LNCaP clone FGC (cell line): ENCODE data around the gene TANC1.

Source experiments
- DNase-seq: peaks from one replicate; pipeline ENCODE4 v3.0.0-alpha.2; 2011; ENCODE audit warnings: low read depth
- H3K4me3 ChIP-seq: 2 replicates; pipeline ENCODE4 v1.5.1; 2011; ENCODE audit warnings: mild to moderate bottlenecking, low read depth, low read length, control low read depth
- TF ChIP-seq, protein P1 (sequence below): IDR thresholded peaks from 2 replicates; pipeline ENCODE4 v1.5.1; 2012; ENCODE audit warnings: mild to moderate bottlenecking; ENCODE audit not compliant: control insufficient read depth, insufficient read depth; ENCODE audit errors: extremely low read depth

Gene TANC1

GRCh38 chr2:159080641-159081040 lies 112.2 kb downstream of the TANC1 start:
- TF ChIP-seq, protein P1, sequence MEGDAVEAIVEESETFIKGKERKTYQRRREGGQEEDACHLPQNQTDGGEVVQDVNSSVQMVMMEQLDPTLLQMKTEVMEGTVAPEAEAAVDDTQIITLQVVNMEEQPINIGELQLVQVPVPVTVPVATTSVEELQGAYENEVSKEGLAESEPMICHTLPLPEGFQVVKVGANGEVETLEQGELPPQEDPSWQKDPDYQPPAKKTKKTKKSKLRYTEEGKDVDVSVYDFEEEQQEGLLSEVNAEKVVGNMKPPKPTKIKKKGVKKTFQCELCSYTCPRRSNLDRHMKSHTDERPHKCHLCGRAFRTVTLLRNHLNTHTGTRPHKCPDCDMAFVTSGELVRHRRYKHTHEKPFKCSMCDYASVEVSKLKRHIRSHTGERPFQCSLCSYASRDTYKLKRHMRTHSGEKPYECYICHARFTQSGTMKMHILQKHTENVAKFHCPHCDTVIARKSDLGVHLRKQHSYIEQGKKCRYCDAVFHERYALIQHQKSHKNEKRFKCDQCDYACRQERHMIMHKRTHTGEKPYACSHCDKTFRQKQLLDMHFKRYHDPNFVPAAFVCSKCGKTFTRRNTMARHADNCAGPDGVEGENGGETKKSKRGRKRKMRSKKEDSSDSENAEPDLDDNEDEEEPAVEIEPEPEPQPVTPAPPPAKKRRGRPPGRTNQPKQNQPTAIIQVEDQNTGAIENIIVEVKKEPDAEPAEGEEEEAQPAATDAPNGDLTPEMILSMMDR: no peak
- DNase-seq: no peak
- no peak overlapping the region for H3K4me3 ChIP-seq

DNA sequence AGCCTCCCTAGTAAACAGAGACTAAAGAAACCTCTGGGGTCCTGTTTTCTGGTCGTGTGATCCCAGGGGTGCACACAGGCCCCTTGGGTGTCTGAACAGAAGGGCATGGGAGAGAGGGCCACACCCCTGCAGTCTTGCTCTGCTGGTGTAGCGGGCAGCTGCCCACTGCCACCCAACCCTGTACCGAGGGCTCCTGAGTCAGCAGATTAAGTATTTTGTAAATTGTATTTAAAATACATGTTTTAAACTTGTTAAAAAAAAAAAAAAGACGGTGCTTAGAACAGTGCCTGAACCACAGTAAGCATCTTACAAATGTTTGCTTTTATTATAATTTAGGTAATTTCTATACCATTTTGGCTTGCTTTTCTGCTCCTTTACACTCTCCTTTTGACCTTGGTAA lies 113.7 kb downstream of the TANC1 start:
- TF ChIP-seq, protein P1: no peak
- no peak overlapping the region for H3K4me3 ChIP-seq
- no peak for DNase-seq

DNA sequence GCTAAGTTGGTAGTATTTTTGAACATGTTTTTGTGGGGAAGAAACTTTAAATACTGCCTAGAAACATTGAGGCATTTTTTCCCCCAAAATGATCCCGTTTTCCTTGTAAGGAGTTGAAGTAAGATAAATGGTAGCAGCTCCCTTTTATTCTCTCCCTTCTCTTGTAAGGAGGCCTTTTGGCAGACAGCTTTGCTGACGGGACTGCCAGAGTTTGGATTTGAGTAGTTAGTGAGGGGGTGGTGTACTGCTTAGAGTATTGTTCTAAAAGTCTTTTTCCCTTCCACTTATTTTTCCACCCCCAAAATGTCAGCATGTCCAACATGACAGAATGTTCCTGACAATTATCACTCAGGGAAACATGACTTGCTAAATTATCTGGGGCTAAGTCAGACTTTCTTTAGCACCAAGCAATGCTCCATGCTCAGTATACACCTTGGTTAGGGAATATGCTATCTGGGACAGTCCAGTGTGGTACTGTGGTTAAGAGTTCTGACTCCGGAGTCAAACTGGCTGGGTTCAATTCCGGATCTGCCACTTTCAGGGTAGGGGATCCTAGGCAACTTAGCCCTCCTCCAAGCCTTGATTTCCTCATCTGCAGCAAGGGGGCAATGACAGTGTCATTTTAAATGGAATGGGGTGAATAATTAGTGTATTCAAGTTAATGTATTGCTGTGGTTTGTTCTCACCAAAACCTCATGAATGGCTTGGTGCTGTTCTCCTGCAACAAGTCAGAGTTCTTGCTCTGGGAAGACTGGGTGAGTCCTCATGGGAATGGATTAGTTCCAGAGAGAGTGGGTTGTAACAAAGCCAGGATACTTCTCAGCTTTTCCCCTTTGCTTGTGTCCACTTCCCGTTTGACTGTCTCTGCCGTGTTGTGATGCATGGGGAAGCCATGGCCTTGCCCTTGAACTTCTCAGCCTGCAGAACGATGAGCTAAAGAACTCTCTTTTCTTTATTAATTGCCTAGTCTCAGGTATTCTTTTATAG lies 116.2 kb downstream of the TANC1 start:
- no peak overlapping the region for H3K4me3 ChIP-seq
- TF ChIP-seq, protein P1: no peak
- no peak for DNase-seq

- DNase-seq: no peak
- H3K4me3 ChIP-seq: no peak overlapping the region
- TF ChIP-seq, protein P1: no peak
Measured at GRCh38 chr2:159086342-159086741, 117.9 kb downstream of the TANC1 start.

- no peak for DNase-seq
- TF ChIP-seq, protein P1: no peak
Measured at GRCh38 chr2:159086826-159087225, 118.4 kb downstream of the TANC1 start.

DNA sequence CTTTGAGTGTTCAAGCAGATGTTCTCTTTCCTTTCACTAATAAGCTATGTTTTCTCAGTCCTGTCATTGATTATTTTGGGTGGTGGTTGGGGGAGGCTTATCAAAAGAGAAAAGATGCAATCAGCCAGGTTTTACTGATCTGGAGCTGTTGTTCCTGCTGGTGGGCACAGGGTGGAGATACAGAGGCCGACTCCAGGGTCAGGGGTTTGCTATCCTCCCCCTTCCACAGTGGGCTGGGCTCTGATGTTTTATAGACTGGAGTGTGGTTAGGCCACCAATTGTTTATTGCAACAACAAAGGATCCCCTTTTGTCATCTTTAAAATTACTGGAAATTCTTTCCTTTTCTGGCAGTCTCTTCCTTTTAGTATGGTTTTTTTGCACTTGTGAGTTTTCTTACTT lies 120.5 kb downstream of the TANC1 start:
- no peak overlapping the region for H3K4me3 ChIP-seq
- no peak for DNase-seq
- TF ChIP-seq, protein P1: no peak

More at GRCh38 chr2:159086826-159087225, 118.4 kb downstream of the TANC1 start:
- no peak overlapping the region for H3K4me3 ChIP-seq
